ENCODE measurements around the gene MMP17.

The MMP17 gene

DNA sequence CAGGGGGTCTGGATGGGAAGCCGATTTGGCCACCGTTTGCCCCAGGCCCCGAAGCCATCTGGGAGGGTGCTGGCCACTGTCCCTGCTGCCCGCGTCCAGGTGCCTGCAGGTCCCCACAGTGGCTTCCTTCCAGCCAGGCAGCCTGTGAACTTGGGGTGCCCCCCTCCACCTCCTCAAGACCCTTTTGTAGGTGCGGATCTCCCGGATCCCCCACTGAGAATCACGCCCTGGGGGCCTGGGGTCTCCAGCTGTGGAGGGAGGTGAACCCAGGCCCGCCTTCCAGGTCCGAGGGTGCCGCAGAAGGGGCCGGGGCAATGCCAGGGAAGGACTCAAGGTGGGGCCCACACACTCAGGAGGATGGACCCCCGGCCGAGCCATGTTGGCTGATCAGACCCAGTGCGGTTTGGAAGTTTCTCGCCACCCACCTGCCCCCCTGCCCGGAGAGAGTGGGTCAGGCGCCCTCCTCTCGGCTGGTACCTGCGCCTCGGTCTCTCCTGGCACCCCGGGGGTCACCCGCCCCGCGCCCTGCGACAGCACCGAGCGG lies 1.7 kb downstream of the MMP17 start:
- Histone ChIP-seq H3K27ac (ENCODE audit: low read length) (no peak overlapping the region), H3K36me3 (ENCODE audit: control insufficient read depth, insufficient read depth, low read length) (no peaks in the 10 kb centered on the region; the same call in 1 of the 2 replicates), H3K4me1 (ENCODE audit: control insufficient read depth, insufficient read depth, low read length) (peaks cover 5% of the 10 kb centered on the region; the same call in 1 of the 2 replicates), H3K27me3 (ENCODE audit: control insufficient read depth, insufficient read depth, low read length) (peaks cover 7% of the 10 kb centered on the region; the same call in 1 of the 2 replicates), H3K4me3 (ENCODE audit: low read length) (peak overlapping the region; percentile 50; the same call in 1 of the 2 replicates), H3K9me3 (ENCODE audit: control insufficient read depth, insufficient read depth, low read length) (no peaks in the 10 kb centered on the region)
- no peak for DNase-seq (ENCODE audit: low read depth, low spot score)
- WGBS (ENCODE audit: insufficient coverage, insufficient read length): no CpG with 5 or more reads among the region's 28 CpGs

DNA sequence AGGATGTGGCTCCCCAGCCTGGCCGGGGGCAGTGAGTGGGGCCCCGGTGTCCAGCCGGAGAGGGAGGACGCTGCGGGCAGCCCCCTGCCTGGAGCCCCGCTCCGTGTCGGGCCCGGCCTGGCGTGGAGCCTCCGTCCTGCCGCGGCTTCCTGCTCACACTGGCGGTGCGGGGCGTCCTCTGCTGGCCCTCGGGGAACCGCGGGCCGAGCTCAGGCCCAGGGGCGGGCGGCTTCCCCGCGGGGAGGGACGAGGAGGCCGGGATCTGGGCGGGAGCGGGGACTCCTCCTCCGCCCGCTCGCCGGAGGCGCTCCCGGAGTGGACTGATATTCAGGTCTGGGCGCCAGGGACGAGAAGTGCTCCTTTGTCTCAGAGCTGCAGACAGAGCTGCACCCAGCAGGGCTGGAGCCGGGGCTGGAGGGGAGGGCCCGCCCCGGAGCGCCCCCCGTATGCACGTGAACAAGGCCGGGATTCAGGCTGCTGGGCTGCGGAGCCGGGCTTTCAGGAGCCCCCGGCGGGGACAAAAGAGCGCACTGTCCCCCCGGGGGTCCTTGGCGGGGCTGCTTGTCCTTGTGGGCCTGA lies 2.2 kb downstream of the MMP17 start:
- peaks cover 7% of the 10 kb centered on the region; the same call in 1 of the 2 replicates for H3K27me3 ChIP-seq (ENCODE audit: control insufficient read depth, insufficient read depth, low read length)
- peaks cover 3% of the 10 kb centered on the region; the same call in 1 of the 2 replicates for H3K4me1 ChIP-seq (ENCODE audit: control insufficient read depth, insufficient read depth, low read length)
- peak overlapping the region; percentile 50; the same call in 1 of the 2 replicates for H3K4me3 ChIP-seq (ENCODE audit: low read length)
- no peak for DNase-seq (ENCODE audit: low read depth, low spot score)
- H3K27ac ChIP-seq (ENCODE audit: low read length): no peak overlapping the region
- no peaks in the 10 kb centered on the region for H3K9me3 ChIP-seq (ENCODE audit: control insufficient read depth, insufficient read depth, low read length)
- WGBS (ENCODE audit: insufficient coverage, insufficient read length): no CpG with 5 or more reads among the region's 50 CpGs
- H3K36me3 ChIP-seq (ENCODE audit: control insufficient read depth, insufficient read depth, low read length): no peaks in the 10 kb centered on the region; the same call in 1 of the 2 replicates

DNA sequence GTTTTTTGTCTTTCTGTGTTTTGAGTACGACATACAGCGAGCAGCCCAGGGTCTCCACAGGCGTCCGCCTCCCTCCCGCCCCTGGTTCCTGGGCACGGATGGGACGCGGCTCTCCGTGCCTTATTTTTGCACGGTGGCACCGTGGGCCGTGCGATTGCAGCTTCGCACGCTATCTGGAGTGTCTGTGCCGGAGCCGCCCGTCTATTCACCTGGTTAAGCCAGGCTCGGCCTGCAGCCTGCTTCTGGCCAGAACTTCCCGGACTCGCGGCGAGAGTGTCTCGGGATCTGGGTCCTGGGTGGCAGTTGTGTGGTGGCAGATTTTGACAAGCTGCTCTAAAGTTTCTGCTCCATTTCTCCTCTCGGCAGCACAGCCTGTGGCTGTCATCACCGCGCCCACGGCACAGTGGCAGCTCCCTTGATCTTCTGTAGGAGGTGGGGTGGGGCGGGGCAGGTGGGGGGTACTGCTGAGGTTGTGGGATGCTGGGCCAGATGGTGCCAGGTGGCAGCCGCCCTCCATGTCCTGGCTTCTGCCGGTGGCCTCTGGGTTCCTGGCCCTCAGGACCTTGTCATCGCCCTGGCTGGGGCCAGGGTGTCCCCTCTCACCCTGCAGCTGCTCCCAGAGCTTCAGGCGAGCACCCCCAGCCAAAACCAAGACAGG lies 2.9 kb downstream of the MMP17 start:
- no peaks in the 10 kb centered on the region; the same call in 1 of the 2 replicates for H3K36me3 ChIP-seq (ENCODE audit: control insufficient read depth, insufficient read depth, low read length)
- no CpG with 5 or more reads among the region's 33 CpGs for WGBS (ENCODE audit: insufficient coverage, insufficient read length)
- peak overlapping the region; percentile 50 for H3K4me3 ChIP-seq (ENCODE audit: low read length)
- no peaks in the 10 kb centered on the region for H3K9me3 ChIP-seq (ENCODE audit: control insufficient read depth, insufficient read depth, low read length)
- peaks cover 7% of the 10 kb centered on the region; the same call in 1 of the 2 replicates for H3K27me3 ChIP-seq (ENCODE audit: control insufficient read depth, insufficient read depth, low read length)
- no peak for DNase-seq (ENCODE audit: low read depth, low spot score)
- H3K4me1 ChIP-seq (ENCODE audit: control insufficient read depth, insufficient read depth, low read length): peaks cover 3% of the 10 kb centered on the region; the same call in 1 of the 2 replicates
- no peak overlapping the region for H3K27ac ChIP-seq (ENCODE audit: low read length)

DNA sequence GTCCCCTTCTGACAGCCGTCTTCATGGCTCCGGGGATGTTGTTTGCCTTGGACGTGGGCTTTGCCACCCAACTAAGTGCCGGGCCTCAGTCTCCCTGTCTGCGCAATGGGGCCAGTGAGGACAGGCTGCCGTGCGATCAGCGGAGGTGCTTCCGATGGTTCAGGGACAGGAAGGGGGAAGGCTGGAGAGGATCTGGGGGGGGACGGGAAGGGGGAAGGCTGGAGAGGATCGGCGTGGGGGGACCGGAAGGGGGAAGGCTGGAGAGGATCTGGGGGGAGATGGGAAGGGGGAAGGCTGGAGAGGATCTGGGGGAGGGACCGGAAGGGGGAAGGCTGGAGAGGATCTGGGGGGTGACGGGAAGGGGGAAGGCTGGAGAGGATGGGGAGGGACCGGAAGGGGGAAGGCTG lies 3.4 kb downstream of the MMP17 start:
- no peak overlapping the region for H3K4me3 ChIP-seq (ENCODE audit: low read length)
- no peaks in the 10 kb centered on the region for H3K9me3 ChIP-seq (ENCODE audit: control insufficient read depth, insufficient read depth, low read length)
- peaks cover 7% of the 10 kb centered on the region; the same call in 1 of the 2 replicates for H3K27me3 ChIP-seq (ENCODE audit: control insufficient read depth, insufficient read depth, low read length)
- H3K36me3 ChIP-seq (ENCODE audit: control insufficient read depth, insufficient read depth, low read length): no peaks in the 10 kb centered on the region; the same call in 1 of the 2 replicates
- no peak for DNase-seq (ENCODE audit: low read depth, low spot score)
- H3K27ac ChIP-seq (ENCODE audit: low read length): no peak overlapping the region
- peaks cover 3% of the 10 kb centered on the region; the same call in 1 of the 2 replicates for H3K4me1 ChIP-seq (ENCODE audit: control insufficient read depth, insufficient read depth, low read length)
- WGBS (ENCODE audit: insufficient coverage, insufficient read length): no CpG with 5 or more reads among the region's 16 CpGs

DNA sequence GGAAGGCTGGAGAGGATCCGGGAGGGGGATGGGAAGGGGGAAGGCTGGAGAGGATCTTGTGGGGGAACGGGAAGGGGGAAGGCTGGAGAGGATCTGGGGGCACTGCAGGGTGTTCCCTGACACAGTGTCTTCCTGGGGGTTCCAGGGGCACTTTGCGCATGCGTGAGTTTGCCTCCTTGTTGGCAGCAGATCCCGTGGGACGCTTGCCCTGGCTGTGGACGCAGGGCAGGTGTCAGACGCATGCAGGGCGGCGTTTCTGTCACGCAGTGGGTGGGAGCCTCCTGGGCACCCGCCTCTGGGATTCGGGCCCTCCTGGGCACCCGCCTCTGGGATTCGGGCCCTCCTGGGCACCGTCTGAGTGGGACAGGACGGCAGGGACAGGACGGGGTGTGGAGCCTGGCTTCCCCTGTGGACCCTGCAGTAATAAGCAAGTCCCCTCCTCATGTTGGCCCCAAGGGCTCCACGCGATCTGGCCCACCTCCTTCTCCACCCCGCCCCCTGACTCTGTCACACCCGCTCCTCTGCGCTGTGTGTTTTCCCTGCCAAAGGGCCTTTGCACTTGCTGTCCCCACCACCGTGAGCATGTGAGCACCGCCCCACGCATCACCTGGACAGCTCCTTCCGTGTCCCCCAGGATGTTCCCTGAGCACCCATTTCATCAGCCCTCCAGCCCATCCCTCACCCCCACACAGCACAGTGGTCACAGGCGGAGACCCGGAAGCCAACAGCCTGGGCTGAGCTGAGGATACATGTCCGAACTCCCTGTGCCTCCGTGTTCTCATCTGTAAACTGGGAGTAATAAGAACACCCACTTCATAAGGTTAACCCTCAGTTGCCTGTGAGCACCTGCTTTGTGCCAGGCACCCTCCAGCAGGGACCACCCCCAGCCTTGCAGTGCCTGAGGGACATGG lies 4.4 kb downstream of the MMP17 start:
- Histone ChIP-seq H3K27ac (ENCODE audit: low read length) (no peak overlapping the region), H3K9me3 (ENCODE audit: control insufficient read depth, insufficient read depth, low read length) (no peaks in the 10 kb centered on the region), H3K4me1 (ENCODE audit: control insufficient read depth, insufficient read depth, low read length) (peaks cover 3% of the 10 kb centered on the region; the same call in 1 of the 2 replicates), H3K27me3 (ENCODE audit: control insufficient read depth, insufficient read depth, low read length) (peaks cover 7% of the 10 kb centered on the region; the same call in 1 of the 2 replicates), H3K4me3 (ENCODE audit: low read length) (no peak overlapping the region), H3K36me3 (ENCODE audit: control insufficient read depth, insufficient read depth, low read length) (no peaks in the 10 kb centered on the region; the same call in 1 of the 2 replicates)
- no peak for DNase-seq (ENCODE audit: low read depth, low spot score)
- WGBS (ENCODE audit: insufficient coverage, insufficient read length): no CpG with 5 or more reads among the region's 31 CpGs

DNA sequence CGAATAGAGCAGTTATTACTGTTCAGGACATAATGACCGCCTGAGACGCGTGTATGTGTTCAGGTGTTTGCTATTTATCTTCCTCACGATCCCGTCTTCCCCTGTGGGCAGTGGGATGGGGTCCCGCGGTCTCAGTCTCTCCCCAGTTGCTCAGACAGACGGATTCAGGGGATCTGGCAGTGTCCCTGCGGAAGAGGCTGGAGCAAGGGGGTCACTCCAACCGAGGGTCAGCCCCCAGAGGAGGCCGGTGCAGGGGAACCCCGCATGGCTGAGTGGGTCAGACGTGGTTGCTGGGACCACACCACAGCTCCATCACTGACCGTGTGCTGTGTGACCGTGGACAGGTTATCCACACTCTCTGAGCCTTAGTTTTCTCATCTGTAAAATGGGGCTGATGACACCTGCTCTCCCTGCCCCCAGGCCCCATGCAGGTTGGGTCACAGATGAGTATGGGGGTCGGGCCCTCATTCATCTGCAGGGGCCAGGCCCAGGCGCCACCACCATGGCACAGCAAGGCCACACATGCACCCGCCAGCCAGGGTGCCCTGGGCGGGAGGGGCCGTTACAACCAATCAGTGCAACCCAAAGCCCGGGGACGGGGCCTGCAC lies 5.2 kb downstream of the MMP17 start:
- Histone ChIP-seq H3K36me3 (ENCODE audit: control insufficient read depth, insufficient read depth, low read length) (no peaks in the 10 kb centered on the region; the same call in 1 of the 2 replicates), H3K4me1 (ENCODE audit: control insufficient read depth, insufficient read depth, low read length) (peaks cover 3% of the 10 kb centered on the region; the same call in 1 of the 2 replicates), H3K27ac (ENCODE audit: low read length) (no peak overlapping the region), H3K9me3 (ENCODE audit: control insufficient read depth, insufficient read depth, low read length) (no peaks in the 10 kb centered on the region), H3K4me3 (ENCODE audit: low read length) (no peak overlapping the region), H3K27me3 (ENCODE audit: control insufficient read depth, insufficient read depth, low read length) (peaks cover 7% of the 10 kb centered on the region; the same call in 1 of the 2 replicates)
- whole genome bisulfite sequencing (ENCODE audit: insufficient coverage, insufficient read length): no CpG with 5 or more reads among the region's 23 CpGs
- no peak for DNase-seq (ENCODE audit: low read depth, low spot score)

DNA sequence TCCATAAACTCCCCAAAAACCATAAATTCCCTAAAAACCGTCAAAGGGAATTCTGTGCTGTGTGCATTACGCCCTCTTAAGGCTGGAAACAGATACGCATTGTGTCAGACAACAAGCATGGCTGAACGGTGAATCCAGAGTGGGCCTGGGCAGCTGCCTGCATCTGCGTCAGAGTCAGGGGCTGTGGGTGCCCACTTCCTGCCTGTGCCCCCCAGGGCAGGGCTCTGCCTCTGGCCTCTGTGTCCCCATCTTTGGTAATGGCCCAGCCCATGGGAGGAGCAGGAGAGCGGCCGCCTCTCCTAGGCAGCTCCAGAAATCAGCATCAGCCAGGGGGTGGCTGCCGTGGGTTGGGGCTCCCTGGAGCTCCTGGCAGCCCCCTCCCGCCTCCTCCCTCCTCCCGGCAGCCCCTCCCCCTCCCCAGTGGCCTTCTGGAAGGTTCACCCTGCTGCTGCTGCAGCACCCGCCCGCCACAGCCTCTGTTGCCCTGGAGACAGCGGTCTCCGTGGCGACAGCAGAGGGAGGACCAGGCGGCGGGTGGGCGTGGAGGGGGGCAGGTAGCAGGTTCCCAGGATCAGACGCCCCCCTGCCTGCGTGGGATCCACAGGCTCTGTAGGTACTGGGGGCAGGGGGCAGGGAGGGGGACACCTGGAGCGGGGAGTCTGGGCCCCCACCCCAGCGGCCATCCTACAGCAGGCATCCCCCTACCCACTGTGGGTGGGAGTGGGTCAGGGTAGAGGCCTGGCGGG lies 5.9 kb downstream of the MMP17 start:
- Histone ChIP-seq H3K9me3 (ENCODE audit: control insufficient read depth, insufficient read depth, low read length) (no peaks in the 10 kb centered on the region), H3K27ac (ENCODE audit: low read length) (no peak overlapping the region), H3K4me1 (ENCODE audit: control insufficient read depth, insufficient read depth, low read length) (peaks cover 3% of the 10 kb centered on the region; the same call in 1 of the 2 replicates), H3K27me3 (ENCODE audit: control insufficient read depth, insufficient read depth, low read length) (peaks cover 5% of the 10 kb centered on the region; the same call in 1 of the 2 replicates), H3K4me3 (ENCODE audit: low read length) (no peak overlapping the region), H3K36me3 (ENCODE audit: control insufficient read depth, insufficient read depth, low read length) (no peaks in the 10 kb centered on the region; the same call in 1 of the 2 replicates)
- no CpG with 5 or more reads among the region's 23 CpGs for WGBS (ENCODE audit: insufficient coverage, insufficient read length)
- DNase-seq (ENCODE audit: low read depth, low spot score): no peak

DNA sequence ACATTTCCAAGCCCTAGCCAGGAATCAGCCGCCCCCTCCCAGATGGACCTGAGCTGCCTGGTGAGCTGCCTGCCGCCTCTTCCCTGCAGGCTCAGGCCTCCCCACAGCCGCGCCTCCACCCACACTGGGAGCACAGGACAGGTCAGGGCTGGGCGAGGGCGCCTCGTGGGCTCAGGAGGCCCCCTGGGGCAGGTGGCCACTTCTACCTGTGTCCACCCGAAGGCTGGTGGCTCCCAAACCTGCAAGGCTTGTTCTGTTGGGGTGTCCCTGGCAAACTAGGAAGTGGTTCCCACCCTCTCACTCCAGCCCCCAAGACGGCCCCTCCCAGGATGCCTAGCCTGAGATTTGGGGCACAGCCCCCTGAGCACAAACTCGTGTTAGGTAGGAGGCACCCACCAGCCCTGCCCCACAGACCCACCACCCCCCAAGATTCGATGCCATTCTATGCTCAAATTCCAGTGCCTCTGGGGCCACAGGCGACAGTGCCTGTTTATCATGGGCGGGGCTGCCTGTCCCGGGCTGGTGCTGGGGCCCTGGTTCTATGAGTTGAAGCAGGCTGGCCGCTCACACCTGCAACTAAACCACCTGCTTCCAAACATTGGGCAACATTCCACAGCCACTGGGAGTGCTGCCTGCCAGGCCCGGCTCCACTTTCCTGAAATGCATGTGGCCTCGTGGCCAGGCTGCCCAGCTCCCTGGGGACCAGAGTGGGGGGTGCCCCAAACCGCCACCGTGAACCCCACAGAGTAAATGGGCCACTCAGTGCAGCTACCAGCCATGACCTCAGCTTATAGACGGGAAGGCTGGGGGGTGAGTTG lies 6.8 kb downstream of the MMP17 start:
- DNase-seq (ENCODE audit: low read depth, low spot score): no peak
- H3K27me3 ChIP-seq (ENCODE audit: control insufficient read depth, insufficient read depth, low read length): no peaks in the 10 kb centered on the region
- no peaks in the 10 kb centered on the region for H3K9me3 ChIP-seq (ENCODE audit: control insufficient read depth, insufficient read depth, low read length)
- H3K36me3 ChIP-seq (ENCODE audit: control insufficient read depth, insufficient read depth, low read length): no peaks in the 10 kb centered on the region; the same call in 1 of the 2 replicates
- H3K4me1 ChIP-seq (ENCODE audit: control insufficient read depth, insufficient read depth, low read length): peaks cover 3% of the 10 kb centered on the region; the same call in 1 of the 2 replicates
- no CpG with 5 or more reads among the region's 20 CpGs for WGBS (ENCODE audit: insufficient coverage, insufficient read length)
- H3K27ac ChIP-seq (ENCODE audit: low read length): no peak overlapping the region
- H3K4me3 ChIP-seq (ENCODE audit: low read length): no peak overlapping the region
